GM08714 (cell line): ENCODE data around the gene BBIP1.

Experiments used
- H3K4me3 ChIP-seq: fragments of 200-500 bp; sonication (Bioruptor generic); 2 replicates; pipeline ENCODE4 v1.5.1; 2014; ENCODE audit warnings: mild to moderate bottlenecking, low read length, inconsistent platforms
- ZNF274 ChIP-seq: IDR thresholded peaks from 2 replicates; pipeline ENCODE4 v1.6.1; 2012; ENCODE audit warnings: mild to moderate bottlenecking, low read depth, low read length

BBIP1 gene

GRCh38 chr10:110910138-110910537 is 8.8 kb downstream of the BBIP1 start:
- no peak overlapping the region for H3K4me3 ChIP-seq
- no peak for TF ChIP-seq ZNF274

- no peak overlapping the region for H3K4me3 ChIP-seq
- no peak for TF ChIP-seq ZNF274
Measured at GRCh38 chr10:110903280-110904278, 15.4 kb downstream of the BBIP1 start.

- TF ChIP-seq ZNF274 = no peak
Measured at GRCh38 chr10:110901954-110902819, 16.8 kb downstream of the BBIP1 start.

GRCh38 chr10:110900983-110901382 is 18.0 kb downstream of the BBIP1 start:
- no peak overlapping the region for H3K4me3 ChIP-seq
- TF ChIP-seq ZNF274 = no peak

More at GRCh38 chr10:110901954-110902819, 16.8 kb downstream of the BBIP1 start:
- no peak overlapping the region for H3K4me3 ChIP-seq

GRCh38 chr10:110898391-110898790 is 20.6 kb downstream of the BBIP1 start:
- no peak overlapping the region for H3K4me3 ChIP-seq
- no peak for TF ChIP-seq ZNF274

GRCh38 chr10:110897184-110897583 is 21.8 kb downstream of the BBIP1 start:
- no peak for TF ChIP-seq ZNF274
- H3K4me3 ChIP-seq = no peak overlapping the region

GRCh38 chr10:110893559-110894179 is 25.3 kb downstream of the BBIP1 start:
- H3K4me3 ChIP-seq = no peak overlapping the region
- TF ChIP-seq ZNF274 = no peak

- H3K4me3 ChIP-seq = no peak overlapping the region
- TF ChIP-seq ZNF274 = no peak
Measured at GRCh38 chr10:110892602-110893288, 26.2 kb downstream of the BBIP1 start.

GRCh38 chr10:110887560-110887959 is 31.4 kb downstream of the BBIP1 start:
- H3K4me3 ChIP-seq = no peak overlapping the region
- no peak for TF ChIP-seq ZNF274

GRCh38 chr10:110885932-110886674 is 32.9 kb downstream of the BBIP1 start:
- no peak for TF ChIP-seq ZNF274
- H3K4me3 ChIP-seq = no peak overlapping the region

- no peak overlapping the region for H3K4me3 ChIP-seq
Measured at GRCh38 chr10:110883924-110884323, 35.1 kb downstream of the BBIP1 start.

GRCh38 chr10:110881905-110882304 is 37.1 kb downstream of the BBIP1 start:
- no peak overlapping the region for H3K4me3 ChIP-seq
- TF ChIP-seq ZNF274 = no peak

More at GRCh38 chr10:110883924-110884323, 35.1 kb downstream of the BBIP1 start:
- TF ChIP-seq ZNF274 = no peak

- TF ChIP-seq ZNF274 = no peak
Measured at GRCh38 chr10:110881247-110881646, 37.7 kb downstream of the BBIP1 start.

More at GRCh38 chr10:110881247-110881646, 37.7 kb downstream of the BBIP1 start:
- no peak overlapping the region for H3K4me3 ChIP-seq
